ENCODE results near the gene SKP1. TPM values are rescaled to one million over a fixed set of nuclear protein-coding genes. Genes with fewer than 3 reads are reported as not detected.

SKP1 gene
- total and polyA plus RNA-seq, 10 of the 15 experiments (the other 5 are each of a cell fraction or from before 2014, with no cell fraction given), result 100 to 1,686 (median 519) TPM

GRCh38 chr5:134113902-134114875 lies 62.6 kb downstream of the SKP1 start, which contains the start of gene TCF7 (continued):
- TF ChIP-seq PBX3 (IDR thresholded peaks at IDR 0.05; ENCODE audit: insufficient replicate concordance, low read depth, low read length) (no peak), CUX1 (IDR thresholded peaks at IDR 0.05; ENCODE audit: insufficient replicate concordance, low read depth, low read length) (no peak), RAD21 (IDR thresholded peaks at IDR 0.05; ENCODE audit: insufficient read depth, low read depth, low read length) (no peak), PKNOX1 (IDR thresholded peaks at IDR 0.05) (peak; percentile 73), CHD4 (IDR thresholded peaks at IDR 0.05) (no peak), IRF4 (IDR thresholded peaks at IDR 0.05; ENCODE audit: low read depth, low read length) (peak; percentile 19; the same call in 1 of the 2 replicates), NFIC (IDR thresholded peaks at IDR 0.05; ENCODE audit: low read depth, low read length) (no peak), HDAC6 (IDR thresholded peaks at IDR 0.05; ENCODE audit: unreplicated experiment) (no peak), CBX3 (IDR thresholded peaks at IDR 0.05; ENCODE audit: borderline replicate concordance, low read depth) (no peak), TBL1XR1 (IDR thresholded peaks at IDR 0.05; ENCODE audit: low read depth, low read length) (no peak), E2F8 (IDR thresholded peaks at IDR 0.05; ENCODE audit: low read depth, partially characterized antibody) (no peak), PAX5 (IDR thresholded peaks at IDR 0.05; ENCODE audit: borderline replicate concordance, low read depth, low read length) (no peak), CHD2 (IDR thresholded peaks at IDR 0.05; ENCODE audit: borderline replicate concordance, low read depth, low read length) (no peak), SUZ12 (IDR thresholded peaks at IDR 0.05; ENCODE audit: unreplicated experiment) (no peak), RBBP5 (conservative IDR thresholded peaks at IDR 0.05) (no peak), MXI1 (IDR thresholded peaks at IDR 0.05; ENCODE audit: low read depth, low read length) (0 out of 2 replicates have a peak, but pooled peaks have one; percentile 21), EP300 (IDR thresholded peaks at IDR 0.05; ENCODE audit: borderline replicate concordance in 1 of 2, control insufficient read depth in 1 of 2, low read depth in 2 of 2, low read length in 2 of 2) (no peak), POU2F2 (IDR thresholded peaks at IDR 0.05; ENCODE audit: borderline replicate concordance, low read depth, low read length) (peak; percentile 60; the same call in 1 of the 3 replicates)

Measured in GM12878 (cell line).